ENCODE measurements around the gene CCDC69. TPM values are rescaled to one million over a fixed set of nuclear protein-coding genes. Genes with fewer than 3 reads are reported as not detected.

CCDC69 gene
- polyA plus RNA-seq, 2 donors, result 24.2 to 32.4 TPM

DNA sequence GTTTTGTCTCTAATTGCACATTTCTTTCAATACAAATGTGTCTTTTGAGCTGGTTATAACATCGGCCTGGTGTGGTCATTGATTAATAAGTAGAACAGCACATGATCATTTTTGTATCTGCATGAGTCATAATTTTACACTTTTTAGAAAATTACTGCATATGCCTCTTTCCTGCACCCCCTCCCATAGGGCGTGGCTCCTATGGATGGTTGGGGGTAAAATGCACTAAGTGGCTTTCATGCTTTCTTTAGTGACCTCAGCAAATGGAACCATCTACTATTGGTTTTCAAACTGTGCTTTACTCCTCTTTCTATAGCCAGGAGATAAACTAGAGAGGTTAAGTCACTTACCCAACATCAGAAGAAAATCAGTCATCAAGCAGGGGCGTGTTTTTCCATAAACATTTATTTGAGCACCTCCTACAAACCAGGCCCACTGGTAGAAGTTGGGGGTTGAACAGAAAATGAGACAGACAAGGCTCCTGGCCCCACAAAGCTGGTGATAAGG is 70.1 kb downstream of the CCDC69 start:
- no peaks in the 10 kb centered on the region for H3K27me3 ChIP-seq (ENCODE audit: control insufficient read depth in 1 of 2, insufficient read depth in 2 of 2, low read length in 2 of 2)

DNA sequence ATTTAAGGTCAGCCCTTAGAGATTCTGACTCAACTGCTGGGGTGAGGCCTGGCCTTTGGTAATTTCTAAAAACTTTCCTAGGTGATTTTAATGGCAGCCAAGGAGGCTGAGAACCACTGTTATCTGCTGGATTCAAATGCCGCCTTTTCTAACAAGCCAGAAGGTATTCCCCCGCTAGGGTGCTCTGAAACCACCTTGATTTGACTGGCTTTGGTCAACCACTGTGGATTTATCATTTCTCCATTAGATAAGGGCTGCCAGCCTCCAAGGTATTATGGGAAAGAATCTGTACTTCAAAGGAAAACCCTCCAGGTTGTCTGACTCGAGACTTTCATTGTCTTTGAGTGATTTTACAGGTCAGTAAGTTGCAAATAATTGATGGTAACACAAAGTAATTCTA is 70.6 kb downstream of the CCDC69 start:
- Histone ChIP-seq H3K36me3 (ENCODE audit: control insufficient read depth in 2 of 2, insufficient read depth in 2 of 2, low read length in 1 of 2) (no peaks in the 10 kb centered on the region), H3K9me3 (ENCODE audit: control insufficient read depth in 2 of 2, insufficient read depth in 1 of 2, low read depth in 1 of 2, low read length in 1 of 2) (no peaks in the 10 kb centered on the region), H3K4me1 (ENCODE audit: control insufficient read depth in 2 of 2, insufficient read depth in 2 of 2, low read length in 1 of 2) (peaks cover 0 to 13% of the 10 kb centered on the region in 2 donors), H3K27ac (ENCODE audit: low read depth in 2 of 2, low read length in 1 of 2) (no peak overlapping the region), H3K27me3 (ENCODE audit: control insufficient read depth in 1 of 2, insufficient read depth in 2 of 2, low read length in 2 of 2) (no peaks in the 10 kb centered on the region), H3K4me3 (ENCODE audit: low read depth in 1 of 2, low read length in 2 of 2) (no peak overlapping the region)
- WGBS, 2 donors, result 77 to 79% methylated on average over 3 of the region's 3 CpGs

More for the DNA sequence above, 70.1 kb downstream of the CCDC69 start:
- no peaks in the 10 kb centered on the region for H3K36me3 ChIP-seq (ENCODE audit: control insufficient read depth in 2 of 2, insufficient read depth in 2 of 2, low read length in 1 of 2)
- 63 to 68% methylated on average over 3 of the region's 3 CpGs for WGBS, 2 donors
- no peak overlapping the region for H3K27ac ChIP-seq (ENCODE audit: low read depth in 2 of 2, low read length in 1 of 2)
- peaks cover 0 to 13% of the 10 kb centered on the region in 2 donors for H3K4me1 ChIP-seq (ENCODE audit: control insufficient read depth in 2 of 2, insufficient read depth in 2 of 2, low read length in 1 of 2)
- no peak overlapping the region for H3K4me3 ChIP-seq (ENCODE audit: low read depth in 1 of 2, low read length in 2 of 2)
- no peaks in the 10 kb centered on the region for H3K9me3 ChIP-seq (ENCODE audit: control insufficient read depth in 2 of 2, insufficient read depth in 1 of 2, low read depth in 1 of 2, low read length in 1 of 2)

DNA sequence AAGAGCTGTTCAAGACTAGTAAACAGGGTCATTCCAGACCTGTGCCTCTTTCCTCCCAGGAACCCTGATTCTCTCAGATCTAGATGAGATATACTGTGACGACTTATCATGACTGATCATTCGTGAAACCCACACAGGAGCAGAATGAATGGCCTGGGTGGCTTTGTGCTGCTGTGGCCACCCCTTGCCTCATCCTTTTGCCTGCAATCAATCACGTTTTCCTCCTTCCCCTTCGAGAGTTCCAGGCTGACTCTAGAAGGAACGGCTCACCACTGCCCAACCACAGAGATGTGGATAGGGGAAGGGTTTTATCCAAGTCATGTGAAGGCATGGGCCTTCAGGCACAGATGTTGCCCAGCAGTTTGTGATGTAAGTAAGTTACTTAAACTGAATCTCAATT is 72.1 kb downstream of the CCDC69 start:
- H3K27ac ChIP-seq (ENCODE audit: low read depth in 2 of 2, low read length in 1 of 2), result peak overlapping the region; percentile 11 to 66
- H3K36me3 ChIP-seq (ENCODE audit: control insufficient read depth in 2 of 2, insufficient read depth in 2 of 2, low read length in 1 of 2), result no peaks in the 10 kb centered on the region
- H3K27me3 ChIP-seq (ENCODE audit: control insufficient read depth in 1 of 2, insufficient read depth in 2 of 2, low read length in 2 of 2), result no peaks in the 10 kb centered on the region
- 56 to 65% methylated on average over 5 of the region's 5 CpGs for WGBS, 2 donors
- no peaks in the 10 kb centered on the region for H3K9me3 ChIP-seq (ENCODE audit: control insufficient read depth in 2 of 2, insufficient read depth in 1 of 2, low read depth in 1 of 2, low read length in 1 of 2)
- H3K4me3 ChIP-seq (ENCODE audit: low read depth in 1 of 2, low read length in 2 of 2), result no peak overlapping the region
- peaks cover 0 to 8% of the 10 kb centered on the region in 2 donors for H3K4me1 ChIP-seq (ENCODE audit: control insufficient read depth in 2 of 2, insufficient read depth in 2 of 2, low read length in 1 of 2)

DNA sequence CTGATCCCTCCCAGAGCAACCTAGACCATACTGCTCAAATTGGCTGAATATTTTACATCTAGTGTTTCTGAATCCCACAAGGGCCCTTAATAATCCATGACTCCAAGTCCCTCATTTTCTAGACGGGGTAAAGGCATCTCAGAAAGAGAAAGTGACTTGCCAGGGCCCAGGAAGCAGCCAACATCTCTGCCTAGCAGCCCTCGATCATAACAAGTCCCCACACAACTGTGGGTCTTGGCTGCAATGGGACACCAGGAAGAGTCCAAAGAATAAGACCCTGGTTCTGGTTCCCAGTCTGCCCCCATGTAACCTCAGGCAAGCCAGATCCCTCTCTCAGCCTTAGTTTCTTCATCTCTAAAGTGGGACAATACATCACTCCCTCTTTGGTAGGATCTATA is 72.6 kb downstream of the CCDC69 start:
- Histone ChIP-seq H3K36me3 (ENCODE audit: control insufficient read depth in 2 of 2, insufficient read depth in 2 of 2, low read length in 1 of 2) (no peaks in the 10 kb centered on the region), H3K27me3 (ENCODE audit: control insufficient read depth in 1 of 2, insufficient read depth in 2 of 2, low read length in 2 of 2) (no peaks in the 10 kb centered on the region), H3K27ac (ENCODE audit: low read depth in 2 of 2, low read length in 1 of 2) (peak overlapping the region; percentile 66), H3K4me3 (ENCODE audit: low read depth in 1 of 2, low read length in 2 of 2) (no peak overlapping the region), H3K4me1 (ENCODE audit: control insufficient read depth in 2 of 2, insufficient read depth in 2 of 2, low read length in 1 of 2) (peaks cover 0 to 8% of the 10 kb centered on the region in 2 donors), H3K9me3 (ENCODE audit: control insufficient read depth in 2 of 2, insufficient read depth in 1 of 2, low read depth in 1 of 2, low read length in 1 of 2) (no peaks in the 10 kb centered on the region)
- 34 to 48% methylated on average over 2 of the region's 2 CpGs for WGBS, 2 donors

DNA sequence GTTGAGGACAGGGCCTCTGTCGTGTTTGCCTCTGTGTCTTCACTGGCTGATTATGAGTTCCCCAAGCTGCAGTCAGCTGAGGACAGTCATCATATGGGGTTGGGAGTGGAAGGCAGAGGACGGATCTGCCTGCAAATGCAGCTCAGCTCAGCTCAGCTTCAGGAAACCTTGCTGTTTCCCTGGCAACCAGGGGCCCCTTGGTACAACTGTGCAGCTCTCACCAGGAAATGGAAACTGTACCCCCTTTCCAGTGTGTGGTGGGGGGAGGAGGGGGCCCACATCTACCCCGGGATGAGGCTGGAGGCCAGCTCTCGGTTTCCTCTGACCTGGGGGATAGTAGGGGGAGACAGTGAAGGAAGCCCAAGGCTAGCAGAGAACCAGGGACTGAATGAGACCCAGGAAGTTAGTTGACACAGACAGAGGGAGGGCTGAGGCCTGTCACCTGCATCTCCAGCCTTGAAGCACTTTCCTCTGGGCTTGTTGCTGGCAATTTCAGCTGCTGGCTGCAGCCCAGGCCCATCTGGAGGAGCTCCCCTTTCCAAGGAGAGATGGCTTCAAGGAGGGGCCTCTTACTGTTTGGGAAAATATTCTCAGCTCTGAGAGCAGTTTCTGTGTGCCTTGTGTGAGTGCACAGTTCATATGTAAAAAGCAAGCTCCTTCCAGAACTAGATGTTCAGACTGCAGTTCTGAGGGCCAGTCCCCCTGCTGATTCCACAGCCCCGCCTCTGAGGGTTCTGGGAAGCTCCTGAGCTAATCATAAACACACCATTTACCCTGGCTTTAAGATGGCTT is 73.2 kb downstream of the CCDC69 start:
- H3K9me3 ChIP-seq (ENCODE audit: control insufficient read depth in 2 of 2, insufficient read depth in 1 of 2, low read depth in 1 of 2, low read length in 1 of 2), result no peaks in the 10 kb centered on the region
- H3K4me1 ChIP-seq (ENCODE audit: control insufficient read depth in 2 of 2, insufficient read depth in 2 of 2, low read length in 1 of 2), result peaks cover 2 to 8% of the 10 kb centered on the region in 2 donors
- 25 to 37% methylated on average over 5 of the region's 5 CpGs for WGBS, 2 donors
- H3K36me3 ChIP-seq (ENCODE audit: control insufficient read depth in 2 of 2, insufficient read depth in 2 of 2, low read length in 1 of 2), result no peaks in the 10 kb centered on the region
- H3K27me3 ChIP-seq (ENCODE audit: control insufficient read depth in 1 of 2, insufficient read depth in 2 of 2, low read length in 2 of 2), result no peaks in the 10 kb centered on the region
- H3K4me3 ChIP-seq (ENCODE audit: low read depth in 1 of 2, low read length in 2 of 2), result no peak overlapping the region
- peak overlapping the region; percentile 66 for H3K27ac ChIP-seq (ENCODE audit: low read depth in 2 of 2, low read length in 1 of 2)

DNA sequence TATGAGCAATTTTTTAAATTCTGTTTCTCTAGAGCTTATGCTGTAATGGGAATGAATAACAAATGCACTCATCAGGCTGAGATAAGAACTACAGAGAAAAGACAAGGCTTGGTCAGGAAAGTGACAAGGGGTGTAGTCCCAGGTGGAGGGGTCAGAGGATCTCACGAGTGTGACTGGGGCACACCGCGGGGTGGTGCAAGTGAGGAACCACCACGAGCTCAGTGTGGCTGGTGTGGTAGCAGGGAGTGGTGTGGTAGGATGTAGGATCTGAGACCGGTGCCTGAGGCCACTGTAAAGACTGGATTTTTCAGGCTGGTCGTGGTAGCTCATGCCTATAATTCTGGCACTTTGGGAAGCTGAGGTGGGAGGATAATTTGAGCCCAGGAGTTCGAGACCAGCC is 75.3 kb downstream of the CCDC69 start:
- H3K36me3 ChIP-seq (ENCODE audit: control insufficient read depth in 2 of 2, insufficient read depth in 2 of 2, low read length in 1 of 2), result peaks cover 0 to 2% of the 10 kb centered on the region in 2 donors
- 67 to 83% methylated on average over 7 of the region's 7 CpGs for WGBS, 2 donors
- H3K4me3 ChIP-seq (ENCODE audit: low read depth in 1 of 2, low read length in 2 of 2), result no peak overlapping the region
- peaks cover 6 to 8% of the 10 kb centered on the region in 2 donors for H3K4me1 ChIP-seq (ENCODE audit: control insufficient read depth in 2 of 2, insufficient read depth in 2 of 2, low read length in 1 of 2)
- H3K9me3 ChIP-seq (ENCODE audit: control insufficient read depth in 2 of 2, insufficient read depth in 1 of 2, low read depth in 1 of 2, low read length in 1 of 2), result no peaks in the 10 kb centered on the region
- no peak overlapping the region for H3K27ac ChIP-seq (ENCODE audit: low read depth in 2 of 2, low read length in 1 of 2)
- no peaks in the 10 kb centered on the region for H3K27me3 ChIP-seq (ENCODE audit: control insufficient read depth in 1 of 2, insufficient read depth in 2 of 2, low read length in 2 of 2)

DNA sequence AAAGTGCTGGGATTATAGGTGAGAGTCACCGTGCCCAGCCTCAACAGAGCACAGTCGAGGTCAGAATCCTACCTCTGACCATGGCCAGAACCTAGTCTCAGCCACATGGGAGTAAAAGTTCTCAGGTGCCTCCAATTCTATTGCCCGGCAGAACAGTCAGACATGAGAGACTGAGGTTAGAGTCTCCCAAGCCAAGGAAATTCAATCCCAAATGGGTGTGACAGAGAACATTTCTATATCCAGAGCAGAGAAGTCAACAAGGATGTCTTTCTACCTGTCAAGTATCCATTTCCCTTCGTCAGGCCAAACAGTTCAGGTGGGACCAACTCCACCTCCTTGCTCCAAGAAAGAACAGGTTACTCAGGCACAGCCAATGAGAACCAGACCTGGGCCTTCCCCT is 76.9 kb downstream of the CCDC69 start:
- 94 to 96% methylated on average over 4 of the region's 4 CpGs for WGBS, 2 donors
- no peak overlapping the region for H3K27ac ChIP-seq (ENCODE audit: low read depth in 2 of 2, low read length in 1 of 2)
- H3K27me3 ChIP-seq (ENCODE audit: control insufficient read depth in 1 of 2, insufficient read depth in 2 of 2, low read length in 2 of 2), result no peaks in the 10 kb centered on the region
- H3K4me3 ChIP-seq (ENCODE audit: low read depth in 1 of 2, low read length in 2 of 2), result no peak overlapping the region
- H3K9me3 ChIP-seq (ENCODE audit: control insufficient read depth in 2 of 2, insufficient read depth in 1 of 2, low read depth in 1 of 2, low read length in 1 of 2), result no peaks in the 10 kb centered on the region
- peaks cover 6 to 8% of the 10 kb centered on the region in 2 donors for H3K4me1 ChIP-seq (ENCODE audit: control insufficient read depth in 2 of 2, insufficient read depth in 2 of 2, low read length in 1 of 2)
- peaks cover 0 to 2% of the 10 kb centered on the region in 2 donors for H3K36me3 ChIP-seq (ENCODE audit: control insufficient read depth in 2 of 2, insufficient read depth in 2 of 2, low read length in 1 of 2)

DNA sequence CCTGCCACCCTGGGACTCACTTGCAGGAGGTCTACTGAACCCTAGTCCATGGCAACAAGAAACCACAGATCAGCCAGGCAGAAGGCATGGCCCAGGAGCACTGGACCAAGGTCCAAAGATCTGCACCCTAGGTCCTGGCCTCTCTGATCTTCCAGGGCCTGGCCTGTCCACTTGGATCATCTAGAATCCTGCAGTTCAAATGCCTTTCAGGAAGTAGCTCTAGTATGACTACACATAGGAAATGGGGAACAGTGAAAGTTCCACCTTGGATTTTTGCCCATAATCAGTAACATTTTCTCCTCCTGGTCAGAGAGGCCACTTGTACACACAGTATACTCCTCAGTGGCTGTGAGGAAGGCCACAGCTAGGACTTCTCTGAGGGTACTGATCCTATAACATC is 77.8 kb downstream of the CCDC69 start:
- H3K27me3 ChIP-seq (ENCODE audit: control insufficient read depth in 1 of 2, insufficient read depth in 2 of 2, low read length in 2 of 2), result no peaks in the 10 kb centered on the region
- H3K4me3 ChIP-seq (ENCODE audit: low read depth in 1 of 2, low read length in 2 of 2), result no peak overlapping the region
- H3K9me3 ChIP-seq (ENCODE audit: control insufficient read depth in 2 of 2, insufficient read depth in 1 of 2, low read depth in 1 of 2, low read length in 1 of 2), result no peaks in the 10 kb centered on the region
- peaks cover 0 to 2% of the 10 kb centered on the region in 2 donors for H3K36me3 ChIP-seq (ENCODE audit: control insufficient read depth in 2 of 2, insufficient read depth in 2 of 2, low read length in 1 of 2)
- H3K4me1 ChIP-seq (ENCODE audit: control insufficient read depth in 2 of 2, insufficient read depth in 2 of 2, low read length in 1 of 2), result peaks cover 9 to 12% of the 10 kb centered on the region in 2 donors
- no peak overlapping the region for H3K27ac ChIP-seq (ENCODE audit: low read depth in 2 of 2, low read length in 1 of 2)

DNA sequence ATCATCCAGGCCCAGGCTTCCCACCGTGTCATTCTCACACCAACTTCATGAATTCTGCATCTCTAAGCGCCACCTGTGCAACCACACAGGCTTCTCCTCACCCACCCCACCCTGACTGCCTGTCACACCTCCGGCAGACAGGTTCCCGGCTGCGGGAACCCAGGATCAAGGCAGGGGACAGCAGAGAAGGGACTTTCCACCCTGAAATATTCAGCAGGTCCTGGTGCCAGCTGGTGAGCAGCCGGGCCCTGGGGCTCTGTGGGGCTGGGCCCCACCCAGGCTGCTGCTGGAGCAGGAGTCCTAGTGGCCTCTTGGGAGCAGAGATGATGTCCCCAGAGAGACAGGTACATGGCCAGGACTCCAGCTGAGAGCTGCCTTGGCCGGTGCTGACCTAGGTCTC is 79.0 kb downstream of the CCDC69 start:
- 55 to 73% methylated on average over 6 to 7 of the region's 7 CpGs for WGBS, 2 donors
- H3K27me3 ChIP-seq (ENCODE audit: control insufficient read depth in 1 of 2, insufficient read depth in 2 of 2, low read length in 2 of 2), result no peaks in the 10 kb centered on the region
- H3K36me3 ChIP-seq (ENCODE audit: control insufficient read depth in 2 of 2, insufficient read depth in 2 of 2, low read length in 1 of 2), result peaks cover 0 to 6% of the 10 kb centered on the region in 2 donors
- no peak overlapping the region for H3K4me3 ChIP-seq (ENCODE audit: low read depth in 1 of 2, low read length in 2 of 2)
- H3K9me3 ChIP-seq (ENCODE audit: control insufficient read depth in 2 of 2, insufficient read depth in 1 of 2, low read depth in 1 of 2, low read length in 1 of 2), result no peaks in the 10 kb centered on the region
- no peak overlapping the region for H3K27ac ChIP-seq (ENCODE audit: low read depth in 2 of 2, low read length in 1 of 2)
- peaks cover 3 to 9% of the 10 kb centered on the region in 2 donors for H3K4me1 ChIP-seq (ENCODE audit: control insufficient read depth in 2 of 2, insufficient read depth in 2 of 2, low read length in 1 of 2)

DNA sequence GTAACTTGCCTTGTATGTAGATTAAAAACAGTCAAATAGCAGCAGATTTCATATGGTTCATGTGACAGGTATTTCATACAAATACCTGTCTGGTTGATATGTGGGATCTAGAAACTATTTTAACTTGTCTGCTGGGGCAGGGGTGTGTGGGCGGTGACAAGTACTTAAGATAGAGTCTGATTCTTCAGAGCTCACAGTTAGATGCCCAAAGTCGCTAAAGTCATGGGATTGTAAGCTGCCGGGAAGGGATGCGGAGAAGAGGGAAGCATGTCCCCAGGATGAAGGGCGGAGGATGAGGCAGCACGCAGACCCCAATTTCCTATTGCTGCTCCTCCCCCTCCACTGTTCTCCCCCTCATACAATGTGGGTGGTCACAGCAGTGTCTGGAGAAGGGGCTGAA is 79.6 kb downstream of the CCDC69 start:
- WGBS, 2 donors, result 82 to 84% methylated on average over 6 of the region's 6 CpGs
- Histone ChIP-seq H3K27me3 (ENCODE audit: control insufficient read depth in 1 of 2, insufficient read depth in 2 of 2, low read length in 2 of 2) (no peaks in the 10 kb centered on the region), H3K4me1 (ENCODE audit: control insufficient read depth in 2 of 2, insufficient read depth in 2 of 2, low read length in 1 of 2) (peaks cover 3 to 9% of the 10 kb centered on the region in 2 donors), H3K36me3 (ENCODE audit: control insufficient read depth in 2 of 2, insufficient read depth in 2 of 2, low read length in 1 of 2) (peaks cover 0 to 6% of the 10 kb centered on the region in 2 donors), H3K27ac (ENCODE audit: low read depth in 2 of 2, low read length in 1 of 2) (no peak overlapping the region), H3K4me3 (ENCODE audit: low read depth in 1 of 2, low read length in 2 of 2) (no peak overlapping the region), H3K9me3 (ENCODE audit: control insufficient read depth in 2 of 2, insufficient read depth in 1 of 2, low read depth in 1 of 2, low read length in 1 of 2) (no peaks in the 10 kb centered on the region)

Measured in esophagus (tissue), 2 donors.